H1 (cell line): ENCODE measurements around the gene ARMH2.

ENCODE experiments used
- ASH2L ChIP-seq: fragments of 200-600, 300-600 bp; sonication (generic); IDR thresholded peaks from one replicate; pipeline ENCODE4 v1.7.1; 2017; ENCODE audit warnings: low read length
- ATF2 ChIP-seq: IDR thresholded peaks from 2 replicates; pipeline ENCODE4 v1.6.1; 2012; ENCODE audit warnings: low read length, inconsistent platforms
- ATF3 ChIP-seq: IDR thresholded peaks from 2 replicates; pipeline ENCODE4 v1.6.1; 2011; ENCODE audit warnings: low read depth, mild to moderate bottlenecking, low read length; ENCODE audit not compliant: insufficient read depth
- CBX8 ChIP-seq: fragments of 300-800, 300-1000 bp; sonication (generic); IDR thresholded peaks from 2 replicates; pipeline ENCODE4 v1.7.1; 2016; ENCODE audit warnings: low read depth, low read length, borderline replicate concordance
- CEBPB ChIP-seq: IDR thresholded peaks from 2 replicates; pipeline ENCODE4 v1.6.1; 2012; ENCODE audit warnings: low read depth, low read length
- CTCF ChIP-seq, 3 experiments: IDR thresholded peaks; 1 replicate in 2 of 3; 2 replicates in 1 of 3; pipeline versions ENCODE4 v1.5.1 to v1.6.1; 2011; ENCODE audit warnings: low read length in 3 of 3, mild to moderate bottlenecking in 3 of 3, inconsistent platforms in 2 of 3, low read depth in 1 of 3, moderate library complexity in 1 of 3; ENCODE audit not compliant: insufficient read depth in 1 of 3; ENCODE audit errors: control extremely low read depth in 1 of 3
- EP300 ChIP-seq, 2 experiments: IDR thresholded peaks; 1 replicate in 1 of 2; 2 replicates in 1 of 2; pipeline ENCODE4 v1.6.1; 2011 to 2012; ENCODE audit warnings: low read depth in 2 of 2, low read length in 2 of 2, mild to moderate bottlenecking in 2 of 2, borderline replicate concordance in 1 of 2, inconsistent platforms in 1 of 2, moderate library complexity in 1 of 2
- EZH2 ChIP-seq: fragments of 200-600 bp; sonication (generic); IDR thresholded peaks from 2 replicates; pipeline ENCODE4 v1.7.1; 2012; ENCODE audit warnings: low read depth, mild to moderate bottlenecking, moderate library complexity, low read length, inconsistent platforms; ENCODE audit not compliant: severe bottlenecking
- JUND ChIP-seq: IDR thresholded peaks from 2 replicates; pipeline ENCODE4 v1.6.1; 2011; ENCODE audit warnings: mild to moderate bottlenecking, improper control_type of control experiment, low read length
- POLR2A ChIP-seq, 2 experiments: IDR thresholded peaks; 1 replicate in 1 of 2; 2 replicates in 1 of 2; pipeline ENCODE4 v1.6.1; 2011; ENCODE audit warnings: low read depth in 2 of 2, low read length in 2 of 2, mild to moderate bottlenecking in 2 of 2; ENCODE audit errors: control extremely low read depth in 1 of 2
- RAD21 ChIP-seq, 2 experiments: IDR thresholded peaks in 1 of 2; conservative IDR thresholded peaks in 1 of 2; 2 replicates each; pipeline ENCODE4 v1.6.1; 2011; ENCODE audit warnings: low read depth in 2 of 2, low read length in 2 of 2, improper control_type of control experiment in 1 of 2, inconsistent platforms in 1 of 2, mild to moderate bottlenecking in 1 of 2, moderate library complexity in 1 of 2
- RXRA ChIP-seq: IDR thresholded peaks from 2 replicates; pipeline ENCODE4 v1.6.1; 2011; ENCODE audit warnings: low read depth, mild to moderate bottlenecking, low read length, moderate library complexity; ENCODE audit not compliant: insufficient read depth
- TBP ChIP-seq: IDR thresholded peaks from 2 replicates; pipeline ENCODE4 v1.6.1; 2011; ENCODE audit warnings: low read depth, low read length, improper control_type of control experiment

GRCh38 chr6:24761851-24762250, 36.9 kb downstream of the ARMH2 start:
- TF ChIP-seq ASH2L = no peak
- TF ChIP-seq EZH2 = no peak
- no peak for TF ChIP-seq RXRA
- TF ChIP-seq RAD21 (IDR thresholded peaks at IDR 0.05 in 1 of 2, conservative IDR thresholded peaks at IDR 0.05 in 1 of 2; ENCODE audit: low read depth in 2 of 2, low read length in 2 of 2) = no peak
- no peak for TF ChIP-seq CEBPB
- no peak for TF ChIP-seq CTCF (IDR thresholded peaks at IDR 0.05; ENCODE audit: control extremely low read depth in 1 of 3, insufficient read depth in 1 of 3, low read depth in 1 of 3, low read length in 3 of 3)
- no peak for TF ChIP-seq ATF2
- TF ChIP-seq TBP = no peak
- TF ChIP-seq POLR2A (IDR thresholded peaks at IDR 0.05; ENCODE audit: control extremely low read depth in 1 of 2, low read depth in 2 of 2, low read length in 2 of 2) = no peak
- TF ChIP-seq EP300 (IDR thresholded peaks at IDR 0.05; ENCODE audit: borderline replicate concordance in 1 of 2, low read depth in 2 of 2, low read length in 2 of 2) = no peak
- no peak for TF ChIP-seq ATF3
- no peak for TF ChIP-seq JUND
- no peak for TF ChIP-seq CBX8
